Neural cell (in vitro differentiated cells): ENCODE data around the gene MANBA. TPM values are rescaled to one million over a fixed set of nuclear protein-coding genes. Genes with fewer than 3 reads are reported as not detected.

Experiments used
- H2AFZ ChIP-seq: fragments of 200-600, 300-800 bp; sonication (generic), shearing (Covaris generic); 2 replicates; pipeline ENCODE4 v1.6.0; 2014; ENCODE audit warnings: low read depth, mild to moderate bottlenecking, antibody characterized with exemption, low read length, moderate library complexity
- H3F3A ChIP-seq: fragments of 200-600 bp; shearing (Covaris generic); 2 replicates; pipeline ENCODE4 v1.6.1; 2016; ENCODE audit warnings: mild to moderate bottlenecking, moderate library complexity, mixed read lengths, antibody characterized with exemption, low read length; ENCODE audit not compliant: insufficient read depth, poor library complexity, severe bottlenecking
- H3K27ac ChIP-seq: fragments of 200-600, 300-800 bp; sonication (generic), shearing (Covaris generic); 2 replicates; pipeline ENCODE4 v1.5.1; 2014; ENCODE audit warnings: mild to moderate bottlenecking, low read length, moderate library complexity
- H3K27me3 ChIP-seq: fragments of 300-800, 200-600 bp; sonication (generic), shearing (Covaris generic); 2 replicates; pipeline ENCODE4 v1.6.0; 2014; ENCODE audit warnings: mild to moderate bottlenecking, low read depth, low read length, moderate library complexity; ENCODE audit not compliant: insufficient read depth
- H3K36me3 ChIP-seq: fragments of 300-800, 200-600 bp; sonication (generic), shearing (Covaris generic); 2 replicates; pipeline ENCODE4 v1.5.1; 2014; ENCODE audit warnings: mild to moderate bottlenecking, antibody characterized with exemption, low read length, moderate library complexity; ENCODE audit not compliant: insufficient read depth
- H3K4me2 ChIP-seq: fragments of 300-800, 200-600 bp; sonication (generic), shearing (Covaris generic); 2 replicates; pipeline ENCODE4 v1.6.0; 2014; ENCODE audit warnings: mild to moderate bottlenecking, low read length
- H3K4me3 ChIP-seq: fragments of 300-800, 200-600 bp; sonication (generic), shearing (Covaris generic); 2 replicates; pipeline ENCODE4 v1.5.1; 2014; ENCODE audit warnings: mild to moderate bottlenecking, low read length, moderate library complexity
- H3K79me2 ChIP-seq: fragments of 200-600 bp; shearing (Covaris generic); replicated peaks from 2 replicates; pipeline ENCODE4 v1.6.0; 2014; ENCODE audit warnings: mild to moderate bottlenecking, low read length, moderate library complexity; ENCODE audit not compliant: insufficient read depth
- H3K9ac ChIP-seq: fragments of 300-800, 200-600 bp; sonication (generic), shearing (Covaris generic); 2 replicates; pipeline ENCODE4 v1.6.1; 2016; ENCODE audit warnings: mild to moderate bottlenecking, low read length, mixed read lengths
- H3K9me2 ChIP-seq: fragments of 200-600 bp; shearing (Covaris generic); 2 replicates; pipeline ENCODE4 v1.6.1; 2016; ENCODE audit warnings: mild to moderate bottlenecking, low read length, mixed read lengths; ENCODE audit not compliant: insufficient read depth
- H3K9me3 ChIP-seq: fragments of 200-600, 300-800 bp; sonication (generic), shearing (Covaris generic); 2 replicates; pipeline ENCODE4 v1.6.1; 2016; ENCODE audit warnings: mild to moderate bottlenecking, mixed run types, low read length, moderate library complexity, mixed read lengths
- H4K20me1 ChIP-seq: fragments of 200-600 bp; shearing (Covaris generic); 2 replicates; pipeline ENCODE4 v1.6.1; 2016; ENCODE audit warnings: mild to moderate bottlenecking, mixed run types; ENCODE audit not compliant: insufficient read depth
- EP300 ChIP-seq: fragments of 450-650 bp; conservative IDR thresholded peaks from 2 replicates; pipeline ENCODE4 v1.6.1; 2014; ENCODE audit warnings: antibody characterized with exemption, mild to moderate bottlenecking, moderate library complexity; ENCODE audit not compliant: poor library complexity, severe bottlenecking
- EZH2 ChIP-seq: fragments of 200-600, 300-800 bp; shearing (Covaris generic), sonication (generic); IDR thresholded peaks from 2 replicates; pipeline ENCODE4 v1.6.1; 2014; ENCODE audit warnings: antibody characterized with exemption, low read length, borderline replicate concordance, mild to moderate bottlenecking; ENCODE audit not compliant: insufficient read depth, poor library complexity, severe bottlenecking
- MXI1 ChIP-seq: fragments of 450-650 bp; conservative IDR thresholded peaks from 2 replicates; pipeline ENCODE4 v1.6.1; 2014; ENCODE audit warnings: antibody characterized with exemption, mild to moderate bottlenecking; ENCODE audit not compliant: poor library complexity, severe bottlenecking
- POLR2AphosphoS5 ChIP-seq: IDR thresholded peaks from 2 replicates; pipeline ENCODE4 v1.6.1; 2012
- RAD21 ChIP-seq: fragments of 450-650 bp; conservative IDR thresholded peaks from 2 replicates; pipeline ENCODE4 v1.6.1; 2014; ENCODE audit warnings: antibody characterized with exemption, mild to moderate bottlenecking, moderate library complexity
- SMC3 ChIP-seq: fragments of 450-650 bp; conservative IDR thresholded peaks from 2 replicates; pipeline ENCODE4 v1.6.1; 2014; ENCODE audit warnings: antibody characterized with exemption, mild to moderate bottlenecking, moderate library complexity; ENCODE audit not compliant: poor library complexity
- TAF1 ChIP-seq: IDR thresholded peaks from 2 replicates; pipeline ENCODE4 v1.6.1; 2012; ENCODE audit warnings: low read depth
- polyA plus RNA-seq: library from polyadenylated mRNA; depleted of rRNA; stranded (reverse); fragments of >200 nt; gene quantifications from 2 replicates; pipeline ENCODE4 v1.2.3, GENCODE V29; 2014
- TF ChIP-seq, protein P1 (sequence below): fragments of 450-650 bp; IDR thresholded peaks from 2 replicates; pipeline ENCODE4 v1.5.1; 2014; ENCODE audit warnings: antibody characterized with exemption, mild to moderate bottlenecking, moderate library complexity; ENCODE audit not compliant: poor library complexity, severe bottlenecking
- TF ChIP-seq, protein P2 (sequence below): IDR thresholded peaks from 2 replicates; pipeline ENCODE4 v1.6.1; 2012; ENCODE audit warnings: borderline replicate concordance

The MANBA gene
- polyA plus RNA-seq, 1 donor from 2014 or later, result 43.8 TPM

DNA sequence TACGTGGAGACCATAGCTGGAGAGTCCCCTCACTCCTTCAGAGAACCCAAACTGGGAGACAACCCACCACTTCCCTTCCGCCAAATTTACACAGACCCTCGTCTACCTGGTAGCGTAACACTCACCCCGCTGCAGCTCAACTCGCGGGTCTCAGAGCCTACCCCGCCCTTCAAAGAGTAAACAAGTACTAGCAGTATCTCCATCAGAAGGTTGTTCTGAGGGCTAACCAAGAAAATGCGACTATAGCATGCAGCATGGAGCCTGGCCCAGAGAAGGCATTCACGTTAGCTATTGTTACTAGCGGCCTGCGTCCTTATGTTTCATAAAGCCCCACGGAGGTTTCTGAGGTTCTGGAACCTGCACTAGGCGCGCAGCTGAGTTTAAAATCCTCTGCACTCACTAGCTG lies 531 bp upstream of the MANBA start:
- Histone ChIP-seq H3K9me2 (no peaks in the 10 kb centered on the region), H3K79me2 (peaks cover 22% of the 10 kb centered on the region), H3K4me2 (peak overlapping the region; percentile 46), H2AFZ (peak overlapping the region; percentile 82), H3K27me3 (no peaks in the 10 kb centered on the region), H3K4me3 (peak overlapping the region; percentile 94), H3K9me3 (no peaks in the 10 kb centered on the region), H3K9ac (peak overlapping the region; percentile 85), H3K27ac (peak overlapping the region; percentile 80), H4K20me1 (no peaks in the 10 kb centered on the region), H3K36me3 (no peaks in the 10 kb centered on the region), H3F3A (peaks cover 7% of the 10 kb centered on the region)
- TF ChIP-seq EP300, result no peak
- TF ChIP-seq TAF1, result no peak
- TF ChIP-seq, protein P1, sequence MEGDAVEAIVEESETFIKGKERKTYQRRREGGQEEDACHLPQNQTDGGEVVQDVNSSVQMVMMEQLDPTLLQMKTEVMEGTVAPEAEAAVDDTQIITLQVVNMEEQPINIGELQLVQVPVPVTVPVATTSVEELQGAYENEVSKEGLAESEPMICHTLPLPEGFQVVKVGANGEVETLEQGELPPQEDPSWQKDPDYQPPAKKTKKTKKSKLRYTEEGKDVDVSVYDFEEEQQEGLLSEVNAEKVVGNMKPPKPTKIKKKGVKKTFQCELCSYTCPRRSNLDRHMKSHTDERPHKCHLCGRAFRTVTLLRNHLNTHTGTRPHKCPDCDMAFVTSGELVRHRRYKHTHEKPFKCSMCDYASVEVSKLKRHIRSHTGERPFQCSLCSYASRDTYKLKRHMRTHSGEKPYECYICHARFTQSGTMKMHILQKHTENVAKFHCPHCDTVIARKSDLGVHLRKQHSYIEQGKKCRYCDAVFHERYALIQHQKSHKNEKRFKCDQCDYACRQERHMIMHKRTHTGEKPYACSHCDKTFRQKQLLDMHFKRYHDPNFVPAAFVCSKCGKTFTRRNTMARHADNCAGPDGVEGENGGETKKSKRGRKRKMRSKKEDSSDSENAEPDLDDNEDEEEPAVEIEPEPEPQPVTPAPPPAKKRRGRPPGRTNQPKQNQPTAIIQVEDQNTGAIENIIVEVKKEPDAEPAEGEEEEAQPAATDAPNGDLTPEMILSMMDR, result no peak
- peak; percentile 16 for TF ChIP-seq MXI1
- TF ChIP-seq SMC3, result no peak
- TF ChIP-seq EZH2, result no peak

DNA sequence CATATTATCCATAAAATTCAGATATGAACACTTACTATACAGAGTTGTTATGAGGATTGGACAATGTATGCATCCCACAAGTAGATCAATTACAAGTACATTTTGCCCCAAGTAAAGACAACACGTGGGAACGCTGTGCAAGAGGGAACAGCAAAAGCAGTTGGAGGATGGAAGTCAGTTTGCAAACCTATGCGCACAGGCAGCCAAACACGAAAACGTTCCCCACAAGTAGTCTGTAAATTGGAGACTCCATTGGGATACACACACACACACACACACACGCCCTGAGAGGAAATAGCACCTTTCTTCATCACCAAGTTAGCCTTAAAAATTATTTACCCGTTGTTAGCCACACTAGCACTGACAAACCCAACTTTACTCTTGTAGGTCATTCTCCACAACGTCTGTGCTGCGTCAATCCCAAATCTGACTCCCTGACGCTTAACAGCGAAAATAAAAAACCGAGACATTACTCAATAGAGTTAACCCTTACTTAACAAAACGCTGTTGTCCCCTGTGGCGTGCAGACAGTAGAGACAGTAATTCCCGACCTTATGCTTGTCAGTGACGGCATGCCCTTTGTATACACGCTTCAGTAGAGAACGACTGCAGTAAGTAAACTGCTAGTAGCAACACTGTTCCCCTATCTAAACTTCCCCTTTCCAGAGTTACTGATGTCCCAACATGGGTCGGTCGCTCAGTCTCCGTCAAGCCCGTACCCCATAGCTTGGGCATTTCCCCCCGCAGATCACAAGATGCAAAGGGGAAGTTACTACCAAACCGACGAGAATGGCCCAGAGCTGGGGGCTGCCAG lies 730 bp downstream of the MANBA start:
- Histone ChIP-seq H2AFZ (peak overlapping the region; percentile 82), H3K27me3 (no peaks in the 10 kb centered on the region), H3K9me3 (no peaks in the 10 kb centered on the region), H3F3A (peaks cover 7% of the 10 kb centered on the region), H4K20me1 (no peaks in the 10 kb centered on the region), H3K36me3 (no peaks in the 10 kb centered on the region), H3K9ac (peak overlapping the region; percentile 85), H3K4me2 (peak overlapping the region; percentile 69), H3K79me2 (peaks cover 22% of the 10 kb centered on the region), H3K4me3 (peak overlapping the region; percentile 94), H3K9me2 (no peaks in the 10 kb centered on the region), H3K27ac (peak overlapping the region; percentile 80)
- TF ChIP-seq EP300 (no peak), SMC3 (no peak), MXI1 (peak; percentile 54)

DNA sequence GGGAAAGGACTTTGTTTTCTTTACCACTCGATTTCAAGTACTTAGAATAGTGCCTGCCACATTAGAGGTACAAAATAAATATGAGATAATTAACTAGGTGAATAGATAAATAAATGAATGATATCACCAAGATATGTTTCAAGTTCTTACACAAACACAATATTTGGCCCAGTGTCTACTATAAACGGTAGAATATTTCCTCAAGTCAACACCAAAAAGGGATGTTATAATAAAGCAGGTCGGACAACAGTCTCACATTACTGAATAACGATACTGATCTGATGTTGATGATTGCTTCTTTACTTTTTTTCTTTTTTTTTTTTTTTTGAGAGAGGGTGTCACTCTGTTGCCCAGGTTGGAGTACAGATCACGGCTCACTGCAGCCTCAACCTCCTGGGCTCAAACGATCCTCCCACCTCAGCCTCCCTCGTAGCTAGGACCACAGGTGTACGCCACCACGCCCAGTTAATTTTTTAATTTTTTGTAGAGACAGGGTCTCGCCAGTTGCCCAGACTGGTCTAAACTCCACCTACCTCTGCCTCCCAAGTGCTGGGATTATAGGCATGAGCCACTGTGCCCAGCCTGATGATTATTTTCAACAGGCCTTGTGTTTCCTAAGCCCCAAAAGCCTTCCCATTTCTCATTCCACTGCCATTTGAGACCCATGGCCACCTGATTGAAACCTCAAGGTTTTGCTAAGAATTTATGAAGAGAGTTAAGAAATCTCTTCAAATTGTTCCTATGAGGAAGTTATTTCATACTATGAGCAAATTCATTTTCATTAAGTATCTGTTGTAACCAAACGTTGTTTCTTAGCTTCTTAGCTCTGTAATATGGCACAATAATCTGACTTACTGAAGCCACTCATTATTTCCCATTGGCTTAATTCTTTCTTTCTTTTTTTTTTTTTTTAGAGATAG lies 2.3 kb downstream of the MANBA start:
- H3F3A ChIP-seq, result peaks cover 7% of the 10 kb centered on the region

More for the DNA sequence above, 2.3 kb downstream of the MANBA start:
- H3K9me2 ChIP-seq, result no peaks in the 10 kb centered on the region
- no peaks in the 10 kb centered on the region for H3K36me3 ChIP-seq
- no peaks in the 10 kb centered on the region for H3K27me3 ChIP-seq
- H3K27ac ChIP-seq, result no peak overlapping the region
- peaks cover 22% of the 10 kb centered on the region for H3K79me2 ChIP-seq
- peak overlapping the region; percentile 94 for H3K4me3 ChIP-seq
- no peaks in the 10 kb centered on the region for H3K9me3 ChIP-seq
- no peak overlapping the region for H3K9ac ChIP-seq
- TF ChIP-seq EZH2 (no peak), RAD21 (no peak), TAF1 (no peak), MXI1 (no peak), SMC3 (no peak), EP300 (no peak), POLR2AphosphoS5 (no peak)
- TF ChIP-seq, protein P2, sequence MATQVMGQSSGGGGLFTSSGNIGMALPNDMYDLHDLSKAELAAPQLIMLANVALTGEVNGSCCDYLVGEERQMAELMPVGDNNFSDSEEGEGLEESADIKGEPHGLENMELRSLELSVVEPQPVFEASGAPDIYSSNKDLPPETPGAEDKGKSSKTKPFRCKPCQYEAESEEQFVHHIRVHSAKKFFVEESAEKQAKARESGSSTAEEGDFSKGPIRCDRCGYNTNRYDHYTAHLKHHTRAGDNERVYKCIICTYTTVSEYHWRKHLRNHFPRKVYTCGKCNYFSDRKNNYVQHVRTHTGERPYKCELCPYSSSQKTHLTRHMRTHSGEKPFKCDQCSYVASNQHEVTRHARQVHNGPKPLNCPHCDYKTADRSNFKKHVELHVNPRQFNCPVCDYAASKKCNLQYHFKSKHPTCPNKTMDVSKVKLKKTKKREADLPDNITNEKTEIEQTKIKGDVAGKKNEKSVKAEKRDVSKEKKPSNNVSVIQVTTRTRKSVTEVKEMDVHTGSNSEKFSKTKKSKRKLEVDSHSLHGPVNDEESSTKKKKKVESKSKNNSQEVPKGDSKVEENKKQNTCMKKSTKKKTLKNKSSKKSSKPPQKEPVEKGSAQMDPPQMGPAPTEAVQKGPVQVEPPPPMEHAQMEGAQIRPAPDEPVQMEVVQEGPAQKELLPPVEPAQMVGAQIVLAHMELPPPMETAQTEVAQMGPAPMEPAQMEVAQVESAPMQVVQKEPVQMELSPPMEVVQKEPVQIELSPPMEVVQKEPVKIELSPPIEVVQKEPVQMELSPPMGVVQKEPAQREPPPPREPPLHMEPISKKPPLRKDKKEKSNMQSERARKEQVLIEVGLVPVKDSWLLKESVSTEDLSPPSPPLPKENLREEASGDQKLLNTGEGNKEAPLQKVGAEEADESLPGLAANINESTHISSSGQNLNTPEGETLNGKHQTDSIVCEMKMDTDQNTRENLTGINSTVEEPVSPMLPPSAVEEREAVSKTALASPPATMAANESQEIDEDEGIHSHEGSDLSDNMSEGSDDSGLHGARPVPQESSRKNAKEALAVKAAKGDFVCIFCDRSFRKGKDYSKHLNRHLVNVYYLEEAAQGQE, result no peak
- TF ChIP-seq, protein P1, result no peak
- no peak overlapping the region for H2AFZ ChIP-seq
- peak overlapping the region; percentile 1 for H3K4me2 ChIP-seq
- H4K20me1 ChIP-seq, result no peaks in the 10 kb centered on the region
